AG10803 (cell line): Measurements from ENCODE around the gene PLEKHG1.

Source experiments
- DNase-seq: peaks from one replicate; pipeline ENCODE4 v3.0.0; 2010; ENCODE audit warnings: low read depth
- H3K4me3 ChIP-seq: 2 replicates; pipeline ENCODE4 v1.5.1; 2011; ENCODE audit warnings: mild to moderate bottlenecking, low read length, control low read depth
- TF ChIP-seq, protein P1 (sequence below): conservative IDR thresholded peaks from 2 replicates; pipeline ENCODE4 v1.5.1; 2011; ENCODE audit warnings: mild to moderate bottlenecking, low read length, control low read depth, inconsistent platforms

PLEKHG1 gene

DNA sequence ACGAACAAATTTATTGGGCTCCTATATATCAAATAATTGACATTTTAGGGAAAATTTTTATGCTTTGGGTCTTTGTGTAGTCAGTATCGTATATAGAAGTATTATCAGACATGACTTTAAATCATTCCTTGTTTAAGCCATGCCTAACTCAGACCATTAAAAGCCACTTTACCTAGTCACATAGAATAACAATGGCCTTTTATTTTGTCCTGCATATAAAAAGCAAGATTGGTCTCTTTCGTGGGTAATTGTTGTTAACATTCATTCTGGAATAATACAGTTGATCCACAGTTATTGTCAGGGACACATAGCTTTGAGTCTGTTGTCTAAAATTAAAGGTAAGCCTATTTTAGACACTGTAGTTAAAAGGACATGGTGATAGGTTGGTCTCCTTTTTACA lies 47.4 kb downstream of the PLEKHG1 start:
- no peak for DNase-seq
- H3K4me3 ChIP-seq: no peak overlapping the region
- TF ChIP-seq, protein P1, sequence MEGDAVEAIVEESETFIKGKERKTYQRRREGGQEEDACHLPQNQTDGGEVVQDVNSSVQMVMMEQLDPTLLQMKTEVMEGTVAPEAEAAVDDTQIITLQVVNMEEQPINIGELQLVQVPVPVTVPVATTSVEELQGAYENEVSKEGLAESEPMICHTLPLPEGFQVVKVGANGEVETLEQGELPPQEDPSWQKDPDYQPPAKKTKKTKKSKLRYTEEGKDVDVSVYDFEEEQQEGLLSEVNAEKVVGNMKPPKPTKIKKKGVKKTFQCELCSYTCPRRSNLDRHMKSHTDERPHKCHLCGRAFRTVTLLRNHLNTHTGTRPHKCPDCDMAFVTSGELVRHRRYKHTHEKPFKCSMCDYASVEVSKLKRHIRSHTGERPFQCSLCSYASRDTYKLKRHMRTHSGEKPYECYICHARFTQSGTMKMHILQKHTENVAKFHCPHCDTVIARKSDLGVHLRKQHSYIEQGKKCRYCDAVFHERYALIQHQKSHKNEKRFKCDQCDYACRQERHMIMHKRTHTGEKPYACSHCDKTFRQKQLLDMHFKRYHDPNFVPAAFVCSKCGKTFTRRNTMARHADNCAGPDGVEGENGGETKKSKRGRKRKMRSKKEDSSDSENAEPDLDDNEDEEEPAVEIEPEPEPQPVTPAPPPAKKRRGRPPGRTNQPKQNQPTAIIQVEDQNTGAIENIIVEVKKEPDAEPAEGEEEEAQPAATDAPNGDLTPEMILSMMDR: no peak
